Fibroblast of skin of right quadriceps (primary cell): ENCODE results near the gene IGSF6.

Experiments used
- DNase-seq: peaks from one replicate; pipeline ENCODE4 v3.0.0-alpha.2; 2013

Gene IGSF6

GRCh38 chr16:21598701-21599121 is 53.7 kb downstream of the IGSF6 start:
- DNase-seq, result peak; percentile 3

- no peak for DNase-seq
Observed at GRCh38 chr16:21598206-21598605, 54.2 kb downstream of the IGSF6 start.

- DNase-seq, result no peak
Observed at GRCh38 chr16:21597561-21598030, 54.8 kb downstream of the IGSF6 start.

- DNase-seq, result no peak
Observed at GRCh38 chr16:21593530-21594289, 58.7 kb downstream of the IGSF6 start.

GRCh38 chr16:21592191-21592590 is 60.2 kb downstream of the IGSF6 start:
- no peak for DNase-seq

DNA sequence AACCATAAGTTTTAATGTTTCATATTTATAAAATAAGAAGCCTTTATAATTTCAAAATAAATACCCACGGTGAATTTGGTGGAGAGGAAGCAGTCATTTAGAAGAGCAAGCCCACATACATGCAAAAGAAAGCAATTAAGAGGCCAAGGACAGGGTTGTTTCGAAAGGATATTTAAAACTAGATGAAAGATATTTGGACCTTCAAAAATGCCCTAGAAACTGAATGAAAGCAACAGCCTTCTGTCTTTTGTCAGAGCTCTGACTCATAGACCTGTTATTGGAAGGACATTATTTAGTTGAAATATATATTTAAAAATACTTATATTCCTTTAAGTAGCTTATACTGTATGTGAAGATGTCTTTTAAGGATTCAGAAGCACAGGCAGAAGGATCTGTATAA is 61.6 kb downstream of the IGSF6 start:
- peak; percentile 23 for DNase-seq

- peak; percentile 49 for DNase-seq
Observed at GRCh38 chr16:21590287-21590686, 62.1 kb downstream of the IGSF6 start.

GRCh38 chr16:21589551-21589950 is 62.9 kb downstream of the IGSF6 start:
- DNase-seq, result no peak
